Endothelial cell of umbilical vein (primary cell): ENCODE results near the gene MPND. TPM values are rescaled to one million over a fixed set of nuclear protein-coding genes. Genes with fewer than 3 reads are reported as not detected.

Source experiments
- BruUV-seq: library from RNA; stranded (reverse); fragments of 400-500 nt; replicated peaks from 2 replicates; lab custom pipeline; 2021; lab: Mats Ljungman, UMichigan
- CTCF ChIA-PET: fragments of 300-600, 350-600 bp; sonication (Branson Sonifier 250); formaldehyde crosslinking; loops from one replicate; lab custom pipeline; 2021; ENCODE audit warnings: antibody characterized with exemption, inconsistent platforms; lab: Charles Lee
- POLR2A ChIA-PET: fragments of 300-600, 350-600 bp; sonication (Branson Sonifier 250); formaldehyde crosslinking; loops from one replicate; lab custom pipeline; 2021; ENCODE audit warnings: antibody characterized with exemption, inconsistent platforms; lab: Charles Lee
- DNase-seq: peaks from one replicate; pipeline ENCODE4 v3.0.0-alpha.2; 2011; ENCODE audit warnings: low read depth, low spot score
- FAIRE-seq: peaks from 2 replicates; lab custom pipeline; 2011; peaks lifted over from hg19 to GRCh38; lab: Jason Lieb, UNC
- H2AFZ ChIP-seq: 2 replicates; pipeline ENCODE4 v1.6.0; 2012; ENCODE audit warnings: low read depth, low read length, control low read depth, inconsistent platforms
- H3K27ac ChIP-seq: 2 replicates; pipeline ENCODE4 v1.5.1; 2011; ENCODE audit warnings: low read depth, mild to moderate bottlenecking, control low read depth, low read length, moderate library complexity; ENCODE audit not compliant: insufficient read depth
- H3K27me3 ChIP-seq, 2 experiments: 2 replicates each; pipeline versions ENCODE4 v1.6.0 to v1.6.1; 2011; ENCODE audit warnings: low read length in 2 of 2, mixed read lengths in 1 of 2; ENCODE audit not compliant: control insufficient read depth in 2 of 2, insufficient read depth in 2 of 2
- H3K36me3 ChIP-seq, 2 experiments: 2 replicates in 1 of 2; 3 replicates in 1 of 2; pipeline ENCODE4 v1.5.1; 2011; ENCODE audit warnings: low read length in 2 of 2, mild to moderate bottlenecking in 1 of 2, moderate library complexity in 1 of 2; ENCODE audit not compliant: control insufficient read depth in 2 of 2, insufficient read depth in 2 of 2; ENCODE audit errors: extremely low read depth in 1 of 2
- H3K4me1 ChIP-seq: 3 replicates; pipeline ENCODE4 v1.5.1; 2011; ENCODE audit warnings: mild to moderate bottlenecking, low read length; ENCODE audit not compliant: control insufficient read depth, insufficient read depth; ENCODE audit errors: extremely low read depth
- H3K4me2 ChIP-seq: 2 replicates; pipeline ENCODE4 v1.6.1; 2011; ENCODE audit warnings: low read length, control low read depth, mixed read lengths; ENCODE audit not compliant: insufficient read depth
- H3K4me3 ChIP-seq, 3 experiments: fragments of 200-600 bp in 1 of 3; sonication (generic), shearing (Covaris generic) in 1 of 3; replicated peaks in 1 of 3; 2 replicates each; pipeline ENCODE4 v1.5.1; 2011 to 2016; ENCODE audit warnings: control low read depth in 3 of 3, low read length in 3 of 3, mild to moderate bottlenecking in 2 of 3, inconsistent platforms in 1 of 3, low read depth in 1 of 3, moderate library complexity in 1 of 3; ENCODE audit not compliant: insufficient read depth in 1 of 3
- H3K79me2 ChIP-seq: 2 replicates; pipeline ENCODE4 v1.6.0; 2012; ENCODE audit warnings: low read length, inconsistent platforms; ENCODE audit not compliant: control insufficient read depth, insufficient read depth
- H3K9ac ChIP-seq: replicated peaks from 2 replicates; pipeline ENCODE3; 2011; ENCODE audit warnings: low read length, control low read depth; ENCODE audit not compliant: insufficient read depth; ENCODE audit errors: extremely low read depth
- H3K9me1 ChIP-seq: replicated peaks from 3 replicates; pipeline ENCODE4 v1.6.0; 2011; ENCODE audit warnings: mild to moderate bottlenecking, low read length; ENCODE audit not compliant: control insufficient read depth, insufficient read depth; ENCODE audit errors: extremely low read depth
- H3K9me3 ChIP-seq: replicated peaks from 2 replicates; pipeline ENCODE4 v1.5.1; 2012; ENCODE audit warnings: low read length, inconsistent platforms; ENCODE audit not compliant: control insufficient read depth, insufficient read depth
- H4K20me1 ChIP-seq: replicated peaks from 2 replicates; pipeline ENCODE3; 2011; ENCODE audit warnings: mild to moderate bottlenecking, low read length; ENCODE audit not compliant: control insufficient read depth, insufficient read depth; ENCODE audit errors: extremely low read depth
- EZH2 ChIP-seq: IDR thresholded peaks from 2 replicates; pipeline ENCODE4 v1.6.1; 2012; ENCODE audit warnings: borderline replicate concordance, low read depth, mild to moderate bottlenecking, moderate library complexity, low read length, inconsistent platforms; ENCODE audit not compliant: severe bottlenecking
- FOS ChIP-seq: IDR thresholded peaks from 2 replicates; pipeline ENCODE4 v1.6.1; 2011; ENCODE audit warnings: mild to moderate bottlenecking, low read length, moderate library complexity, borderline replicate concordance; ENCODE audit not compliant: insufficient read depth
- GATA2 ChIP-seq: IDR thresholded peaks from 2 replicates; pipeline ENCODE4 v1.7.0; 2011; ENCODE audit warnings: low read depth, mild to moderate bottlenecking, moderate library complexity, mixed read lengths, low read length; ENCODE audit not compliant: insufficient read length, insufficient read depth
- JUN ChIP-seq: IDR thresholded peaks from 2 replicates; pipeline ENCODE4 v1.6.1; 2011; ENCODE audit warnings: borderline replicate concordance, low read depth; ENCODE audit not compliant: insufficient read length, insufficient read depth
- MYC ChIP-seq: IDR thresholded peaks from one replicate; pipeline ENCODE4 v1.6.1; 2011; ENCODE audit warnings: mild to moderate bottlenecking, low read depth, low read length
- POLR2A ChIP-seq: IDR thresholded peaks from 2 replicates; pipeline ENCODE4 v1.6.1; 2012; ENCODE audit warnings: low read depth, mild to moderate bottlenecking, control low read depth, low read length
- POLR2AphosphoS5 ChIP-seq: IDR thresholded peaks from 2 replicates; pipeline ENCODE4 v1.6.1; 2012; ENCODE audit warnings: low read depth, mild to moderate bottlenecking, control low read depth, low read length, moderate library complexity; ENCODE audit not compliant: insufficient read depth
- dilution Hi-C: fragments of 300-500 bp; cut with MboI; formaldehyde crosslinking; loops from one replicate; pipeline ENCODE4 v1.15.0; 2019; ENCODE audit warnings: low sequenced_read_pairs; ENCODE audit not compliant: extremely low pct_ligation_motif_present
- intact Hi-C: fragments of 100-400 bp; cut with micrococcal nuclease; formaldehyde crosslinking; loops from one replicate; pipeline ENCODE4 v1.10.0; 2022
- polyA plus RNA-seq, 4 experiments: library from polyadenylated mRNA; depleted of rRNA in 3 of 4; stranded (reverse) in 3 of 4; unstranded in 1 of 4; fragments of >200 nt; gene quantifications; 2 replicates each; pipeline versions ENCODE4 v1.2.1 to v1.2.3, GENCODE V29; 2011 to 2012; ENCODE audit warnings: missing spikeins in 1 of 4
- total RNA-seq: library from RNA; stranded (reverse); gene quantifications from 2 replicates; pipeline ENCODE4 v1.2.3, GENCODE V29; 2021
- TF ChIP-seq, protein P1 (sequence below): IDR thresholded peaks from 2 replicates; pipeline ENCODE4 v1.6.1; 2011; ENCODE audit not compliant: insufficient read depth, insufficient read length
- TF ChIP-seq, protein P2 (sequence below), 2 donors: IDR thresholded peaks; 1 replicate in 1 of 2; 2 replicates in 1 of 2; pipeline ENCODE4 v1.5.1; 2011; ENCODE audit warnings: low read length in 2 of 2, mild to moderate bottlenecking in 2 of 2, moderate library complexity in 2 of 2, control low read depth in 1 of 2, inconsistent platforms in 1 of 2, low read depth in 1 of 2; ENCODE audit not compliant: insufficient read depth in 1 of 2; ENCODE audit errors: extremely low read depth in 1 of 2

Gene MPND
- total and polyA plus RNA-seq, 2 donors (not counting 3 experiments of a cell fraction or from before 2014, with no cell fraction given), result 14.8 to 21.1 TPM

DNA sequence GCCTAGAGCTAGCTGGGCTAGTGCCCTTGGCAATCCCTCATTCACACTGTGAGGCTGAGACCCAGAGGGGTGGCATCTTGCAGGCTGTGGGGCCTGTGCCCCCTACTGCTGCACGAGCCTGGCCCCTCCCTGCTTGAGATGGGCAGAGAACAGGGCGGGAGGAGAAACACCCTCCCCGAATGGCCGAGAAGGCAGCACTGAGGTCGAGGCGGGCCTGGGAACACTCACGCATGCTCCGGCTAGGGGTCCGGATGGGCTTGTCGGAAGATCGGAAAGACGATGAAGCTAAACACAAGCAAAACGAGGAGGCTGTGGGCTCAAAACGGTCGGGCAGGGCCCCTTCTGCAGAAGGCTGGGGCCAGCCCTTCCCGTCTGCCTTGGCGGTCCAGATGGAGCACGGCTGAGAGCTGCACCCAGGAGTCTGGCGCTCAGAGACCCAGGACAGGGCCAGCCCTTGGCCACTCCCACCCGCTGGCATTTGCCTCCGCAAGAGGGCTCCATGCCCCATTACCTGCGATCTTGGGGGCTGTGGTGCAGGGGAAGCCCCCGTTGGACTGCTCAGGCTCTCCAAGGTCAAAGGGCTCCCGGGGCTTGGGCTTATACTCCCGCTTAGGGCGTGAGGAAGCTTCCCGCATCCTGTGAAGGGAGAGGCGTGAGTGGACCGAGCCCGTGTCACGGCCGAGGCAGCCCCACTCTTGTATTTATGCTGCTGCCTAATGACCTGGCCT is 18.9 kb downstream of the MPND start:
- BruUV-seq, result no TSS peak
- Histone ChIP-seq H2AFZ (no peak overlapping the region), H3K9me1 (no peaks in the 10 kb centered on the region), H3K9ac (no peak overlapping the region), H3K9me3 (no peaks in the 10 kb centered on the region), H3K27me3 (no peaks in the 10 kb centered on the region), H3K79me2 (peaks cover under 1% of the 10 kb centered on the region), H3K4me3 (no peak overlapping the region), H3K4me1 (no peaks in the 10 kb centered on the region), H3K4me2 (no peak overlapping the region), H4K20me1 (no peaks in the 10 kb centered on the region), H3K27ac (no peak overlapping the region), H3K36me3 (peaks cover 5 to 73% of the 10 kb centered on the region in 2 experiments)
- ChIA-PET CTCF (interaction anchor here (2.6 kb wide), 1 partner anchor 9 kb away, joined by 12 read pairs; no protein-coding TSS in a partner anchor), POLR2A (no interaction called here)
- DNase-seq (no peak), FAIRE-seq (no peak)
- TF ChIP-seq POLR2A (no peak), EZH2 (no peak), JUN (no peak), POLR2AphosphoS5 (no peak), FOS (no peak), MYC (no peak), GATA2 (no peak)
- TF ChIP-seq, protein P1, sequence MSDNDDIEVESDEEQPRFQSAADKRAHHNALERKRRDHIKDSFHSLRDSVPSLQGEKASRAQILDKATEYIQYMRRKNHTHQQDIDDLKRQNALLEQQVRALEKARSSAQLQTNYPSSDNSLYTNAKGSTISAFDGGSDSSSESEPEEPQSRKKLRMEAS, result no peak
- TF ChIP-seq, protein P2, sequence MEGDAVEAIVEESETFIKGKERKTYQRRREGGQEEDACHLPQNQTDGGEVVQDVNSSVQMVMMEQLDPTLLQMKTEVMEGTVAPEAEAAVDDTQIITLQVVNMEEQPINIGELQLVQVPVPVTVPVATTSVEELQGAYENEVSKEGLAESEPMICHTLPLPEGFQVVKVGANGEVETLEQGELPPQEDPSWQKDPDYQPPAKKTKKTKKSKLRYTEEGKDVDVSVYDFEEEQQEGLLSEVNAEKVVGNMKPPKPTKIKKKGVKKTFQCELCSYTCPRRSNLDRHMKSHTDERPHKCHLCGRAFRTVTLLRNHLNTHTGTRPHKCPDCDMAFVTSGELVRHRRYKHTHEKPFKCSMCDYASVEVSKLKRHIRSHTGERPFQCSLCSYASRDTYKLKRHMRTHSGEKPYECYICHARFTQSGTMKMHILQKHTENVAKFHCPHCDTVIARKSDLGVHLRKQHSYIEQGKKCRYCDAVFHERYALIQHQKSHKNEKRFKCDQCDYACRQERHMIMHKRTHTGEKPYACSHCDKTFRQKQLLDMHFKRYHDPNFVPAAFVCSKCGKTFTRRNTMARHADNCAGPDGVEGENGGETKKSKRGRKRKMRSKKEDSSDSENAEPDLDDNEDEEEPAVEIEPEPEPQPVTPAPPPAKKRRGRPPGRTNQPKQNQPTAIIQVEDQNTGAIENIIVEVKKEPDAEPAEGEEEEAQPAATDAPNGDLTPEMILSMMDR (IDR thresholded peaks at IDR 0.05; ENCODE audit: extremely low read depth in 1 of 2, insufficient read depth in 1 of 2, low read depth in 1 of 2, low read length in 2 of 2), result no peak
- intact Hi-C loops (no loop called here), dilution Hi-C loops (loop anchor here (10.0 kb wide), 1 partner anchor 53 kb away; no protein-coding TSS in a partner anchor)
